ENCODE results near the gene PHACTR3.

The PHACTR3 gene

GRCh38 chr20:59576216-59576953 lies 28.0 kb upstream of the PHACTR3 start:
- Histone ChIP-seq H3K9me2 (ENCODE audit: low read depth, low read length) (no peaks in the 10 kb centered on the region), H3K27ac (ENCODE audit: low read depth, low read length, poor library complexity, severe bottlenecking) (no peak overlapping the region), H4K20me1 (ENCODE audit: insufficient read depth, low read length) (no peaks in the 10 kb centered on the region), H3K4me1 (ENCODE audit: insufficient read depth, low read length, severe bottlenecking) (no peaks in the 10 kb centered on the region), H3K9ac (ENCODE audit: low read length) (no peak overlapping the region), H3K4me2 (ENCODE audit: low read length) (no peak overlapping the region), H3K27me3 (ENCODE audit: insufficient read depth, low read length) (no peaks in the 10 kb centered on the region), H3F3A (ENCODE audit: insufficient read depth, low read length) (no peaks in the 10 kb centered on the region), H3K36me3 (ENCODE audit: insufficient read depth, low read length) (no peaks in the 10 kb centered on the region), H2AFZ (ENCODE audit: low read length) (no peak overlapping the region), H3K79me2 (ENCODE audit: insufficient read depth, low read length) (no peaks in the 10 kb centered on the region), H3K9me3 (ENCODE audit: low read length) (no peaks in the 10 kb centered on the region), H3K4me3 (ENCODE audit: low read depth, low read length, poor library complexity, severe bottlenecking) (no peak overlapping the region)
- TF ChIP-seq EZH2 (IDR thresholded peaks at IDR 0.05; ENCODE audit: borderline replicate concordance, low read length) (no peak), CTCF (IDR thresholded peaks at IDR 0.05; ENCODE audit: low read length) (no peak)

- no peak overlapping the region for H3K27ac ChIP-seq (ENCODE audit: low read depth, low read length, poor library complexity, severe bottlenecking)
- H3K4me3 ChIP-seq (ENCODE audit: low read depth, low read length, poor library complexity, severe bottlenecking) = no peak overlapping the region
- no peaks in the 10 kb centered on the region for H3K79me2 ChIP-seq (ENCODE audit: insufficient read depth, low read length)
- no peak overlapping the region for H2AFZ ChIP-seq (ENCODE audit: low read length)
- H3K36me3 ChIP-seq (ENCODE audit: insufficient read depth, low read length) = no peaks in the 10 kb centered on the region
- no peaks in the 10 kb centered on the region for H3K4me1 ChIP-seq (ENCODE audit: insufficient read depth, low read length, severe bottlenecking)
- TF ChIP-seq EZH2 (IDR thresholded peaks at IDR 0.05; ENCODE audit: borderline replicate concordance, low read length) (no peak), CTCF (IDR thresholded peaks at IDR 0.05; ENCODE audit: low read length) (no peak)
- H3F3A ChIP-seq (ENCODE audit: insufficient read depth, low read length) = no peaks in the 10 kb centered on the region
- H3K9me3 ChIP-seq (ENCODE audit: low read length) = no peaks in the 10 kb centered on the region
- H4K20me1 ChIP-seq (ENCODE audit: insufficient read depth, low read length) = no peaks in the 10 kb centered on the region
- no peak overlapping the region for H3K9ac ChIP-seq (ENCODE audit: low read length)
- no peaks in the 10 kb centered on the region for H3K27me3 ChIP-seq (ENCODE audit: insufficient read depth, low read length)
- no peak overlapping the region for H3K4me2 ChIP-seq (ENCODE audit: low read length)
- no peaks in the 10 kb centered on the region for H3K9me2 ChIP-seq (ENCODE audit: low read depth, low read length)
These were observed 27.1 kb upstream of the PHACTR3 start for GRCh38 chr20:59577037-59577808.

GRCh38 chr20:59577809-59578435 lies 26.4 kb upstream of the PHACTR3 start:
- no peaks in the 10 kb centered on the region for H3K27me3 ChIP-seq (ENCODE audit: insufficient read depth, low read length)
- H3K9ac ChIP-seq (ENCODE audit: low read length) = no peak overlapping the region
- H3K4me1 ChIP-seq (ENCODE audit: insufficient read depth, low read length, severe bottlenecking) = no peaks in the 10 kb centered on the region
- no peaks in the 10 kb centered on the region for H3K9me2 ChIP-seq (ENCODE audit: low read depth, low read length)
- H3K9me3 ChIP-seq (ENCODE audit: low read length) = no peaks in the 10 kb centered on the region
- H3K4me2 ChIP-seq (ENCODE audit: low read length) = no peak overlapping the region
- no peaks in the 10 kb centered on the region for H3K36me3 ChIP-seq (ENCODE audit: insufficient read depth, low read length)
- H3K79me2 ChIP-seq (ENCODE audit: insufficient read depth, low read length) = no peaks in the 10 kb centered on the region
- no peak overlapping the region for H2AFZ ChIP-seq (ENCODE audit: low read length)
- H4K20me1 ChIP-seq (ENCODE audit: insufficient read depth, low read length) = no peaks in the 10 kb centered on the region
- TF ChIP-seq EZH2 (IDR thresholded peaks at IDR 0.05; ENCODE audit: borderline replicate concordance, low read length) (no peak), CTCF (IDR thresholded peaks at IDR 0.05; ENCODE audit: low read length) (no peak)
- no peak overlapping the region for H3K27ac ChIP-seq (ENCODE audit: low read depth, low read length, poor library complexity, severe bottlenecking)
- no peaks in the 10 kb centered on the region for H3F3A ChIP-seq (ENCODE audit: insufficient read depth, low read length)
- H3K4me3 ChIP-seq (ENCODE audit: low read depth, low read length, poor library complexity, severe bottlenecking) = no peak overlapping the region

Measured in OCI-LY1 (cell line).